Testis (tissue), 2 donors: ENCODE results near the gene TCP11.

ENCODE experiments used
- CTCF ChIP-seq, 3 experiments: fragments of 450-650 bp in 2 of 3; fragments of 200-600 bp in 1 of 3; sonication (generic) in 1 of 3; IDR thresholded peaks; one replicate each; pipeline ENCODE4 v1.5.1; 2016 to 2019; ENCODE audit warnings: antibody characterized with exemption in 3 of 3, mild to moderate bottlenecking in 2 of 3, moderate library complexity in 1 of 3
- POLR2A ChIP-seq: fragments of 450-650 bp; IDR thresholded peaks from one replicate; pipeline ENCODE4 v1.6.1; 2017; ENCODE audit warnings: antibody characterized with exemption, mild to moderate bottlenecking, moderate library complexity

GRCh38 chr6:35167505-35167904 lies 26.4 kb upstream of the TCP11 start:
- TF ChIP-seq CTCF (IDR thresholded peaks at IDR 0.05) (no peak), POLR2A (no peak)
